CD4-positive, alpha-beta T cell treated with Interleukin-15 for 1 hour (primary cell): Measurements from ENCODE around the gene ZDHHC8.
"Not testable (repeated sequence)": the region's sequence is repeated elsewhere in the genome, so short reads cannot be mapped to it uniquely, and the experiment has no call there.

Experiments used
- DNase-seq: peaks from one replicate; pipeline ENCODE4 v3.0.0-alpha.2; 2020

Gene ZDHHC8

GRCh38 chr22:20145206-20145831, 13.7 kb downstream of the ZDHHC8 start:
- DNase-seq, result no peak

- no peak for DNase-seq
Measured at GRCh38 chr22:20145832-20146223, 14.2 kb downstream of the ZDHHC8 start.

DNA sequence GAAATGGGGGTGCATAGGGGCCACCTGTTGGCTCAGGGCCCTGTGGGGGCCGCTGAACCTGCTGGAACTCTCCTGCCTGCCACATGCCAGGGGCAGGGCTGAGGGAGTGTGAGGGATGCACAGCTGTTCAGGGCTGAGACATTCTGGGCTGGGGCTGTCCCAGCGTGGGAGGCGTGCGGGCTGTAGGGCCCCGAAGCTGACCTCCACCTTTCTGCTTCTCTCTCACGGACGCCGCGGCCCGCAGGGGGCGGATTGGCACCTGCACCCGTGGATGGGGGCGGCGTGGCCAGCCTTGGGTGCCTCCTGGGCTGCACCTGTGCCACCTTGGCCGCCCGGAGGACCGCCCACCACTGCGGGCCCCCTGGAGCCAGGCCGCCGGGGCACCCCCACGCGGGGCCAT, 15.2 kb downstream of the ZDHHC8 start:
- DNase-seq, result no peak

- DNase-seq, result no peak
Measured at GRCh38 chr22:20147237-20147988, 15.8 kb downstream of the ZDHHC8 start.

- no peak for DNase-seq
Measured at GRCh38 chr22:20148414-20148813, 16.8 kb downstream of the ZDHHC8 start.

GRCh38 chr22:20149257-20150250, 17.9 kb downstream of the ZDHHC8 start:
- DNase-seq, result no peak

DNA sequence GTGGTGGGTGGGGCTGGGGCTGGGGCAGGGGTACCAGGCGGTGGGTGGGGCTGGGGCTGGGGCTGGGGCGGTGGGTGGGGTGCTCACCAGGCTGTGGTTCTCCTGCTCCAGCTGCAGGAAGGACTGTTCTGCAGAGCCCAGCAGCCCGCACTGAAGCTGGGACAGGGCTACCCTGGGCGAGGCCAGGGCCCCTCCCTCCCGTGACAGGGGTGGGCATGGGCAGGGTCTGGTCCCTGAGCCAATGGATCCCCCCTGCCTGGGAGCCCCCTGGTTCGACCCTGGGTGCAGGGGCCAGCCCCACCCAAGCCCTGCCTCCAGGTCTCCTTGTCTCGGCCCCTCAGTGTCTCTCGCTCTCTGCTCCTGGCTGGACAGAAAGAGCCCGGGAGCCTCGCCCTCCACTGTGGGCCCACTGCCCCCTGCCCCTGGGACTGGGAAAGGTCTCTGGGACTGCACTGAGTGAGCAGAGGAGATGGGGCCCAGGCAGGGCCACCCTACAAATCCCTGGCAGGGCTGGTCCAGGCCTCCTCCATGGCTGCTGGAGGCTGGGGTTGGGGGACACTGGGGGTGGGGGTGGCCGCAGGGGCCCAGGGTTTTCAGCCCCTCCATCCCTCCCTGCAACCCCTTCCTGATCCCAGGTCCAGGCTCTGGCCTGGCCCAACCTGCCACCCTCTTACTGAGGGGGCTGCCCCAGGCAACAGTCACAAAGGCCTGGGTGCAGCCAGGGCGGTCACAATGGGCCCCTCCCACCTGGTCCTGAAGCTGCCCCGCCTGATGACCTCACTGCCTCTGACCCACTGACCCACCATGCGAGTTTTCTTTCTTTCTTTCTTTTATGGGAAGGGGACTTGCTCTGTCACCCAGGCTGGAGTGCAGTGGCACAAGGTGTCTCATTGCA, 19.0 kb downstream of the ZDHHC8 start, which contains the start of gene CCDC188:
CCDC188 (minus strand) TSS at position 675 of the 895 bp plus-strand sequence; CDS start at position 606, 69 bp downstream.
- no peak for DNase-seq

DNA sequence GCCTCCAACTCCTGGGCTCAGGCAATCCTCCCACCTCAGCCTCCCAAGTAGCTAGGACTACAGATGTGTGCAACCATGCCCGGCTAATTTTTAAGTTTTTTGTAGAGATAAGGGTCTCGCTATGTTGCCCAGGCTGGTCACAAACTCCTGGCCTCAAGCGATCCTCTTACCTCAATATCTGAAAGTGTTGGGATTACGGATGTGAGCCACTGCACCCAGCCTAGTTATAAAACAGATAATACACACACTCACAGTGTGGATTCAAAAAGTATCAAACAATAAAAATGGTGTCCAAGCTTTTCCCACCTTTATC, 19.6 kb downstream of the ZDHHC8 start:
- DNase-seq, result no peak

DNA sequence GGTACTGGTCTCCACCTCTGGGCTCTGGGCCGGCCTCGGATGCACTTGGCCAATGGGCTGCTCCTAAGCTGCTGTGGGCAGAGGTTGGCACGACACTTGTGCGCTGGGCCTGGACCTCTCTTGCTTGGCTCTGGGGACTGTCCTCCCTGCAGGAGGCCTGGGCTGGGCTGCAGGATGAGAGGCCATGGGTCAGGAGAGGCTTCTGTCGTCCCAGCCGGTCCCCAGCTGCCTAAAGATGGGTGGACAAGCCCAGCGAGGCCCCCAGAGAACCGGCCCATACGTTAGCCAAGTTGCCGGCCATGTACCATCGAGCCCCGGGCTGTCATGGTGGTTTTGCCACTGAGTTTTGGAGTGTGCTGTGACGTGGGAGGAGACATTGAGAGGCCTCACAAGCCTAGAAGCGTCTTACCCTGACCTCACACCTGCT, 20.9 kb downstream of the ZDHHC8 start:
- DNase-seq, result no peak

DNA sequence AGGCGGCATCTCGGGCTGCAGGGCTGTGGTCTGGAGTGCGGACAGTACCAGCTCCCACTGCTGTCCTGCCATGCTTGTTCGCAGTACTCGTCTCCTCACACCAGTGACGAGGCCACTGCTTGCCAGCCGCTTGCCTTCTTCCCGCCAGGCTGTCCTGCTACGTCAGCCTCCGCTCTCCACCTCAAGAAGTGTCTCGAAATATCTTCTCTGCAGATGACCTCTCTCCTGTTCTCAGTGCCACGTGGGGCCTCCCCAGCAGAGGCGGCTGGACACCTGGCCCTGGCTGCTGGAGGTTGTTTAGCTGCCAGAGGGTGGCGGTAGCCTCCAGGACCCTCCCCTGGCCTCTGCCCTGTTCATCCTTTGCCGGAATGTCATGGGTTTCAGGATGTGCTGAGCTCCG, 22.3 kb downstream of the ZDHHC8 start:
- DNase-seq, result no peak

DNA sequence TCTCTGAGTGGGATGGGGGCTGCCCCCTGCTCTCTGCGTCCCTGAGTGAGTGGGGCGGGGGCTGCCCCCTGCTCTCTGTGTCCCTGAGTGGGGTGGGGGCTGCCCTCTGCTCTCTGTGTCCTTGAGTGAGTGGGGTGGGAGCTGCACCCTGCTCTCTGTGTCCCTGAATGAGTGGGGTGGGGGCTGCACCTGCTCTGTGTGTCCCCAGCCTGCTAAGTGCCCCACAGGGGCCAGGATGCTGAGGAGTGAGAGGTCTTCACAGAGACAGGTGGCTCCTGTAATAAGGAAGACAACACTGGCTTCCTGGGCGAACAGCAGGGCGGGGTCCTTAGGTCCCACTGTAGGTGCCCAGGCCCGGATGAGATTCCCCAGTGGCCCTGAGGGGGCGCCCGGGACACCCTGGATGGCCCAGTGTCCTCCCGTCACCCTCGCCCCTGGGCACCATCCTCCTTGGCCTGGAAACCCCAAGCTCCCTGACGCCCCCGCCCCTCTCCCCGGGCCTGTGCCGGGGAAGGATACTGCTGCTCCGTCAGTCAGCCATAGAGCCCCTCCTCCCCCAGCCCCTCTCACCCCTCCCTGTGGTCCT, 23.1 kb downstream of the ZDHHC8 start:
- DNase-seq, result no peak

DNA sequence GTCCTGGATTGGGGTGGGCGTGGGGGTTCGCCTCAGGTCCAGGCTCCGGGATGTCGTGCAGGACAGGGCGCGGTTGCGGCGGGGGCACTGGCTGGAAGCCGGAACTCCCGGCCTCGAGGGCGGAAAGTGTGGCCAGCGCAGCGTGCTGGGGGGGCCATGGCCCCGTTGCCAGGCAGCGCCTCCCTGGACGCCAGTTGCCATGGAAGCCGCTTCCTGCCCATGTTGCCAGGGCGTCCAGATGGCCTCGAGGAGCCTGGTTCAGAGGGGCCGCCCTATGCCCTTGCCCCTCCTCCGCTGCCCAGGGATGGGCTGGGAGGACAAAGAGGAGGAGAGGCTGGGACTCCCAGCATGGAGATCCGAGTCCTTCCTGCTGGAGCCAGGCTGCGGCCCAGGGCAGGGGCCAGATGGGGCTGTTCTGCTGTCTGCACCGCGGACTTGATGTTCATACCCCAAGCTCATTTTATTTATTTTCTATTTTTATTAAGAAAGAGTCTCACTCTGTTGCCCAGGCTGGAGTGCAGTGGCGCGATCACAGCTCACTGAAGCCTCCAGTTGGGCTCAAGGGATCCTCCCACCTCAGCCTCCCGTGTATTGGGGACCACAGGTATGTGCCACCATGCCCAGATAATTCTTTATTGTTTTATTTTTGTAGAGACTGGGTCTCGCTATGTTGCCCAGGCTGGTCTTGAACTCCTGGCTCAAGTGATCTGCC, 23.9 kb downstream of the ZDHHC8 start:
- DNase-seq, result no peak

GRCh38 chr22:20156042-20156389, 24.4 kb downstream of the ZDHHC8 start:
- DNase-seq, result no peak

DNA sequence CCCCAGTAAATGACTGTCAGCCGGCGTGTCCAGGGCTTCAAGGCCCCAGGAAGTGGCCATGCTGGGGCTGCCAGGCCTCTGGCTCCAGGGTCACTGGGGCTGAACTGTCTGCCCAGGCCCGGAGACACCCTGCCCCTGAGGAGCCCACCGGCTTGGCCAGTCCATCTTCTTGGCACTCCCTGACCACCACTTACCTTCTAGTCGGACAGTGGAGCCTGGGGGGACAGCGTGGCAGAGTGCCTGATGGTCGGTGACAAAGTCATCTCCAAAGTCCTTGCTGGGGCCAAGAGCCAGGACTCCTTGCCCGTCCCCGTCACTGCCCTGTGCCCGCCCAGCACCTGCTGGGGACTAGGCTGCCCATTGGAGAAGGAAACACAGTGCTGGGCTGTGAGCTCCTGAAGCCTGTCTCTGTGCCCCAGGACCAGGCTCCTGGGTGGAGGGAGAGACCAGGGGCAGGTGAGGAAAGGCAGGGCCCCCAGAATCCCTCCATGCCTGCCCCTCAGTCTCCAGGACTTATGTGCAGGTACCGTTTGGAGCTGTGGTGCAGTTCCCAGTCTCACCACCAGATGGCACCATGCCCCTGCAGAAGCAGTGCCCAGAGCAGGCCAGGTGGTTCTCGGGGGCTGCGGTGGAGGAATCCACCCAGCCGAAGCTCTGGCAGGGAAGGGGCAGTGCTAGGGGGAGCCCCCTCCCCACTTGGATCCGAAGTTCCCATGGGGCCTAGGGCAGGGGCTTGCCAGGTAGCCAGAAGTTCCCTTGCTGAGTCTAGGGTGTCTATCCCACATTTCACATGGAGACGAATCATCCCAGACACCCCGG, 25.2 kb downstream of the ZDHHC8 start:
- peak; percentile 85 for DNase-seq

DNA sequence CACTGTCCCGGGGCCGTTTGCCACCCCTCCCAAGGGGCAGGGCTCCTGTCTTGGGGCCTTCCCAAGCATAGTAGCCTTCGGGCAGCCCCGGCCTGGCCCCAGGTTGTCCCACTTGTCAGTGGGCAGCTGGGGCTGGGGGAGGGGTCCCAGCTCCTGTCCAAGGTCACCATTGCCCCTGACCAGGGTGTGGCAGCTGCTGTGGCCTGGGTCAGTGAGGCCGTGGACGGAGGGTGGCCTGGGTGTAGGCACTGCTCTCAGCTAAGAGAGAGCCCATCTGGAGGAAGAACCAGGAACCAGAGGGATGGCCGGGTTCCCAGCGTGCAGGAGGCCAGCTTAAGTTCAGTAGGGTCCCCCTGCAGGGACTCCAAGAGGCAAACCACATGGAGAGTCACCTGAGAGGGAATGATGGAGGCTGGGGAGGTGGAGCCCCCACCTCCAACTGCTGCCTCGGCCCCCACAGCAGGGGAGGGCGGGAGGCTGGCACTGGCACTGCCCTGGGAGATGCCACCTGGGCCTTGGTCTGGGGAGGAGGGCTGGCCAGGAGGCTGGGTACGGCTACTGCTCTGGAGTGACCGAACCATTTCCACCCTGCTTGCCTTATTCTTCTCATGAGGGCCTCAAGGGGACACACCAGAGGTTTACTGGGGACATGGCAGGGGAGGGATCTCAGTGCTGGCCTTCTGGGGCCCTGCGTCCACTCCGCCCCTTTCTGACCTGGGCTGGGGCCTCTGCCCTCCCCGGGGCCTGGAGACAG, 26.0 kb downstream of the ZDHHC8 start:
- no peak for DNase-seq

- DNase-seq, result no peak
Measured at GRCh38 chr22:20158391-20159036, 26.9 kb downstream of the ZDHHC8 start.

- no peak for DNase-seq
Measured at GRCh38 chr22:20159076-20159475, 27.5 kb downstream of the ZDHHC8 start.

GRCh38 chr22:20159531-20159930, 27.9 kb downstream of the ZDHHC8 start:
- DNase-seq, result not testable (repeated sequence)

- no peak for DNase-seq
Measured at GRCh38 chr22:20160041-20160440, 28.4 kb downstream of the ZDHHC8 start.
